K562 (cell line): Measurements from ENCODE around the gene DIRAS1. TPM values are rescaled to one million over a fixed set of nuclear protein-coding genes. Genes with fewer than 3 reads are reported as not detected.

Experiments used
- ATAC-seq: fragments of 200-7000 bp; cut with Tn5 transposase; 3 replicates; pipeline ENCODE4 v1.9.1; 2020; ENCODE audit warnings: moderate library complexity
- BruUV-seq: library from RNA; stranded (reverse); fragments of 400-500 nt; replicated peaks from 2 replicates; lab custom pipeline; 2021; lab: Mats Ljungman, UMichigan
- CTCF ChIA-PET: fragments of 300-600 bp; formaldehyde crosslinking; extraction: SDS; loops from one replicate; lab custom pipeline; 2021; ENCODE audit warnings: low intra/inter-chr PET ratio; lab: Yijun Ruan, JAX
- POLR2A ChIA-PET: fragments of 300-600, 350-650 bp; sonication (Branson Sonifier 250); formaldehyde crosslinking; extraction: SDS; loops from one replicate; lab custom pipeline; 2021; ENCODE audit warnings: antibody characterized with exemption, inconsistent platforms; lab: Yijun Ruan, JAX
- DNase-seq, 4 experiments: peaks; one replicate each; pipeline versions ENCODE4 v3.0.0 to v3.0.0-alpha.2; 2011 to 2018; ENCODE audit warnings: low spot score in 3 of 4, mixed read lengths in 3 of 4; ENCODE audit errors: extremely low read depth in 1 of 4
- FAIRE-seq: peaks from 2 replicates; lab custom pipeline; 2011; peaks lifted over from hg19 to GRCh38; lab: Jason Lieb, UNC
- H2AFZ ChIP-seq: 2 replicates; pipeline ENCODE4 v1.6.0; 2011; ENCODE audit warnings: low read depth, low read length, control low read depth, inconsistent platforms
- H3K27ac ChIP-seq: fragments of 200-600 bp; 3 replicates; pipeline ENCODE4 v1.8.0; 2011; ENCODE audit warnings: low read depth, mild to moderate bottlenecking, control low read depth, inconsistent platforms, low read length, moderate library complexity, mixed read lengths; ENCODE audit errors: extremely low read depth
- H3K27me3 ChIP-seq, 2 experiments: fragments of 300-600 bp in 1 of 2; 2 replicates in 1 of 2; 3 replicates in 1 of 2; pipeline versions ENCODE4 v1.6.0 to v1.8.0; 2011; ENCODE audit warnings: inconsistent platforms in 2 of 2, low read length in 2 of 2, mild to moderate bottlenecking in 1 of 2, mixed read lengths in 1 of 2, moderate library complexity in 1 of 2; ENCODE audit not compliant: control insufficient read depth in 2 of 2, insufficient read depth in 2 of 2
- H3K36me3 ChIP-seq: fragments of 300-600 bp; 3 replicates; pipeline ENCODE4 v1.8.0; 2011; ENCODE audit warnings: mild to moderate bottlenecking, low read length, inconsistent platforms; ENCODE audit not compliant: control insufficient read depth, insufficient read depth
- H3K4me1 ChIP-seq, 2 experiments: fragments of 200-600 bp in 1 of 2; replicated peaks in 1 of 2; 2 replicates in 1 of 2; 3 replicates in 1 of 2; pipeline versions ENCODE4 v1.5.1 to v1.8.0; 2011; ENCODE audit warnings: inconsistent platforms in 2 of 2, low read length in 2 of 2, mild to moderate bottlenecking in 1 of 2, mixed read lengths in 1 of 2, moderate library complexity in 1 of 2; ENCODE audit not compliant: control insufficient read depth in 2 of 2, insufficient read depth in 2 of 2
- H3K4me2 ChIP-seq: 2 replicates; pipeline ENCODE4 v1.6.1; 2011; ENCODE audit warnings: low read length, control low read depth, inconsistent platforms, mixed read lengths; ENCODE audit not compliant: insufficient read depth
- H3K4me3 ChIP-seq: fragments of 200-600 bp; sonication (generic), shearing (Covaris generic); 2 replicates; pipeline ENCODE4 v1.5.1; 2016; ENCODE audit warnings: control low read depth, inconsistent platforms
- H3K79me2 ChIP-seq: fragments of 200-600 bp; 3 replicates; pipeline ENCODE4 v1.8.0; 2011; ENCODE audit warnings: low read length, inconsistent platforms; ENCODE audit not compliant: control insufficient read depth, insufficient read depth
- H3K9ac ChIP-seq, 2 experiments: 2 replicates each; pipeline versions ENCODE4 v1.6.0 to v1.6.1; 2011; ENCODE audit warnings: low read depth in 2 of 2, low read length in 2 of 2, control low read depth in 1 of 2, inconsistent platforms in 1 of 2, mild to moderate bottlenecking in 1 of 2, mixed read lengths in 1 of 2; ENCODE audit not compliant: insufficient read depth in 1 of 2
- H3K9me1 ChIP-seq: one replicate; pipeline ENCODE4 v1.6.0; 2011; ENCODE audit warnings: inconsistent platforms, mild to moderate bottlenecking, low read length, moderate library complexity; ENCODE audit not compliant: control insufficient read depth, insufficient read depth
- H3K9me3 ChIP-seq: replicated peaks from 2 replicates; pipeline ENCODE4 v1.5.1; 2011; ENCODE audit warnings: low read depth, low read length, inconsistent platforms; ENCODE audit not compliant: control insufficient read depth, insufficient read depth
- H4K20me1 ChIP-seq: replicated peaks from 2 replicates; pipeline ENCODE4 v1.6.1; 2011; ENCODE audit warnings: low read length, inconsistent platforms, mixed read lengths; ENCODE audit not compliant: control insufficient read depth, insufficient read depth
- BCOR ChIP-seq: fragments of 450-650 bp; IDR thresholded peaks from 2 replicates; pipeline ENCODE4 v1.6.1; 2016
- BMI1 ChIP-seq: fragments of 150-350 bp; IDR thresholded peaks from 2 replicates; pipeline ENCODE4 v1.6.1; 2014; ENCODE audit warnings: low read length
- CBX2 ChIP-seq: fragments of 200-600 bp; sonication (generic); IDR thresholded peaks from one replicate; pipeline ENCODE4 v1.6.1; 2012; ENCODE audit warnings: mild to moderate bottlenecking, low read length, inconsistent platforms; ENCODE audit not compliant: insufficient read depth, poor library complexity, severe bottlenecking
- CEBPB ChIP-seq: fragments of 450-650 bp; IDR thresholded peaks from 2 replicates; pipeline ENCODE4 v1.6.1; 2016; ENCODE audit warnings: missing genetic modification characterization, missing compliant biosample characterization
- CTBP1 ChIP-seq: fragments of 450-650 bp; IDR thresholded peaks from 2 replicates; pipeline ENCODE4 v1.6.1; 2016; ENCODE audit warnings: borderline replicate concordance
- GTF2F1 ChIP-seq: IDR thresholded peaks from 2 replicates; pipeline ENCODE4 v1.6.1; 2011; ENCODE audit warnings: low read depth, low read length, improper control_type of control experiment
- HIVEP1 ChIP-seq: fragments of 250-450 bp; sonication (Bioruptor Pico); IDR thresholded peaks from 2 replicates; pipeline ENCODE4 v1.4.0; 2020; ENCODE audit warnings: mild to moderate bottlenecking
- KDM1A ChIP-seq, 2 experiments: fragments of 450-650 bp; IDR thresholded peaks; 2 replicates each; pipeline ENCODE4 v1.6.1; 2016; ENCODE audit warnings: mild to moderate bottlenecking in 2 of 2
- LCOR ChIP-seq: sonication (generic); formaldehyde crosslinking; IDR thresholded peaks from 2 replicates; pipeline ENCODE4 v1.8.0; 2022; ENCODE audit warnings: mild to moderate bottlenecking, missing genetic modification reagents
- MCM3 ChIP-seq: fragments of 450-650 bp; IDR thresholded peaks from 2 replicates; pipeline ENCODE4 v1.6.1; 2016
- MYC ChIP-seq, 2 experiments: fragments of 250-450 bp in 1 of 2; sonication (Bioruptor Pico) in 1 of 2; IDR thresholded peaks; 2 replicates each; pipeline versions ENCODE4 v1.5.1 to v1.6.1; 2012 to 2021; ENCODE audit warnings: low read depth in 2 of 2, borderline replicate concordance in 1 of 2, improper control_type of control experiment in 1 of 2, low read length in 1 of 2, mild to moderate bottlenecking in 1 of 2, moderate library complexity in 1 of 2
- NFE2 ChIP-seq: IDR thresholded peaks from 2 replicates; pipeline ENCODE4 v1.6.1; 2014; ENCODE audit warnings: antibody characterized with exemption, low read depth
- POLR2B ChIP-seq: fragments of 450-650 bp; IDR thresholded peaks from 2 replicates; pipeline ENCODE4 v1.6.1; 2018; ENCODE audit warnings: low read depth; ENCODE audit not compliant: partially characterized antibody
- RBM25 ChIP-seq: fragments of 200-400 bp; formaldehyde crosslinking; IDR thresholded peaks from 2 replicates; pipeline ENCODE4 v1.6.1; 2018; ENCODE audit warnings: low read length, low read depth, moderate library complexity; ENCODE audit not compliant: severe bottlenecking
- SETDB1 ChIP-seq: IDR thresholded peaks from one replicate; pipeline ENCODE4 v1.6.1; 2012; ENCODE audit warnings: low read length, control low read depth, inconsistent platforms
- SIN3A ChIP-seq, 2 experiments: fragments of 150-350 bp in 1 of 2; IDR thresholded peaks; 2 replicates each; pipeline ENCODE4 v1.6.1; 2011 to 2016; ENCODE audit warnings: borderline replicate concordance in 2 of 2, low read depth in 2 of 2, low read length in 2 of 2, mild to moderate bottlenecking in 2 of 2, moderate library complexity in 2 of 2; ENCODE audit not compliant: control insufficient read depth in 1 of 2
- SMAD4 ChIP-seq: fragments of 250-450 bp; sonication (Bioruptor Pico); conservative IDR thresholded peaks from 2 replicates; pipeline ENCODE4 v1.8.0; 2021; ENCODE audit warnings: inconsistent platforms, mild to moderate bottlenecking, moderate library complexity
- SREBF1 ChIP-seq: fragments of 150-350 bp; IDR thresholded peaks from 2 replicates; pipeline ENCODE4 v1.6.1; 2014; ENCODE audit warnings: antibody characterized with exemption, low read depth, low read length, borderline replicate concordance
- SRSF7 ChIP-seq: fragments of 200-400 bp; formaldehyde crosslinking; optimal IDR thresholded peaks from 2 replicates; pipeline ENCODE3; 2017; ENCODE audit warnings: mild to moderate bottlenecking, low read depth, low read length
- ZFP36 ChIP-seq: fragments of 150-350 bp; IDR thresholded peaks from 2 replicates; pipeline ENCODE4 v1.6.1; 2018; ENCODE audit warnings: low read length, low read depth; ENCODE audit not compliant: partially characterized antibody
- WGBS: fragments of 100-300 bp; shearing (Covaris generic); methylation state at CpG from one replicate; pipeline ENCODE4 v1.1.6; 2016; ENCODE audit warnings: low coverage, mixed read lengths; ENCODE audit not compliant: insufficient coverage; ENCODE audit errors: missing lambda C conversion rate; 5-methylcytosine and 5-hydroxymethylcytosine counted together
- in situ Hi-C: fragments of 300-500 bp; cut with MboI; formaldehyde crosslinking; loops from 4 replicates; pipeline ENCODE4 v1.15.0; 2018; ENCODE audit warnings: inconsistent platforms, mixed read lengths
- intact Hi-C: fragments of 100-400 bp; cut with micrococcal nuclease; formaldehyde crosslinking; loops from 2 replicates; pipeline ENCODE4 v1.14.2; 2022
- polyA plus RNA-seq, 8 experiments: library from polyadenylated mRNA; depleted of rRNA in 4 of 8; stranded (reverse) in 5 of 8; unstranded in 3 of 8; fragments of >200 nt; fragmentation: Nextera tagmentation in 2 of 8; fragmentation: Illumina TruSeq in 1 of 8; extraction: Ambion mirVana in 2 of 8; extraction: Trizol in 1 of 8; gene quantifications; 2 replicates each; pipeline versions ENCODE4 v1.2.1 to v1.2.3, GENCODE V29; 2011 to 2014; ENCODE audit warnings: inconsistent platforms in 1 of 8, missing spikeins in 1 of 8
- total RNA-seq, 7 experiments: library from RNA; depleted of rRNA in 6 of 7; stranded (reverse); fragments of >200 nt in 6 of 7; fragmentation: Illumina TruSeq in 2 of 7; extraction: Trizol in 2 of 7; gene quantifications; 2 replicates each; pipeline versions ENCODE4 v1.2.1 to v1.2.3, GENCODE V29; 2011 to 2021; ENCODE audit warnings: low replicate concordance in 1 of 7
- TF ChIP-seq, protein P1 (sequence below): fragments of 200-800 bp; sonication (Bioruptor generic); IDR thresholded peaks from 2 replicates; pipeline ENCODE4 v1.6.1; 2017; ENCODE audit warnings: missing genetic modification characterization, missing compliant biosample characterization
- TF ChIP-seq, protein P2 (sequence below): sonication (generic); formaldehyde crosslinking; IDR thresholded peaks from 2 replicates; pipeline ENCODE4 v1.8.1; 2022; ENCODE audit warnings: missing genetic modification reagents

Gene DIRAS1
- total and polyA plus RNA-seq, 9 of the 15 experiments (the other 6 are each of a cell fraction or from before 2014, with no cell fraction given), result 0.11 to 12.0 (median 2.9) TPM

DNA sequence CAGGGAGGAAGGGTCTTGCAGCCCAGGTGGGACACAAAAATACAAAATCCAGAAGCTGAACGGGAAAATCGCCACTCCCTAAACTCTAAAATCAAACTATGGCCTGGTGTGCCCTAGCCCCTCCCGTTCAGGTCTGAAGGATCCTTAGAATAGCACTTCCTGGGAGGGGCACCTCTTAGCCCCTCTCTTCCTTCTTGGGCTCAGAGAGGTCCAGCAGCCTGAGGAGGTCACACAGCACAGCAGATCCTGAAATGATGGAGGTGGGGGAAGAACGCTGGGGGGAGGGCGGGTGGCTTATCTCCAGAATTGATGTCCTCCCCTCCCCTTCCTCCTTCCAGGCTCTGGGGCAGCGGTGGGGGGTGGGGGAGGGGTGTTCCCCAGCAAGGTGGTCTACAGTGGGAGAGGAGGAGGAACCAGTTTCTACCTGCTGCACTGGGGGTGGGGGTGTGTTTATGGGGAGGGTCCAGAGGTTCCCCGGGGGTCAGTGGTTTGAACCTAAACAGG, 1.9 kb downstream of the DIRAS1 start:
- H3K9me1 ChIP-seq, result no peaks in the 10 kb centered on the region
- H3K4me2 ChIP-seq, result no peak overlapping the region
- in situ Hi-C loops, result no loop called here
- H4K20me1 ChIP-seq, result no peaks in the 10 kb centered on the region
- ChIA-PET POLR2A (no interaction called here), CTCF (no interaction called here)
- 0 out of 2 replicates have a peak, but pooled peaks cover 4% of the 10 kb centered on the region for H3K9me3 ChIP-seq
- DNase-seq (peak in 1 of 4 experiments; percentile 38), ATAC-seq (no peak)
- intact Hi-C loops, result no loop called here
- no peaks in the 10 kb centered on the region for H3K27me3 ChIP-seq
- H3K27ac ChIP-seq, result no peak overlapping the region
- no TSS peak for BruUV-seq
- no peak overlapping the region for H3K4me3 ChIP-seq
- WGBS, result 35% methylated on average over 5 of the region's 7 CpGs
- TF ChIP-seq CTBP1 (no peak), SRSF7 (no peak), SREBF1 (no peak), SETDB1 (no peak), MYC (IDR thresholded peaks at IDR 0.05; ENCODE audit: low read depth, low read length) (no peak), MYC (CRISPR knock-in tag; IDR thresholded peaks at IDR 0.05; ENCODE audit: borderline replicate concordance, low read depth) (no peak), BCOR (0 out of 2 replicates have a peak, but pooled peaks have one; percentile 34), ZFP36 (peak; percentile 80), LCOR (CRISPR knock-in tag) (no peak), CEBPB (no peak), GTF2F1 (no peak), KDM1A (IDR thresholded peaks at IDR 0.05) (0 out of 4 replicates have a peak, but pooled peaks of 1 of the 2 experiments have one; percentile 20), BMI1 (no peak), MCM3 (no peak), RBM25 (peak; percentile 53), POLR2B (no peak), HIVEP1 (CRISPR knock-in tag) (no peak), SMAD4 (CRISPR knock-in tag) (no peak), CBX2 (no peak), SIN3A (IDR thresholded peaks at IDR 0.05; ENCODE audit: borderline replicate concordance in 2 of 2, control insufficient read depth in 1 of 2, low read depth in 2 of 2, low read length in 2 of 2) (no peak), NFE2 (no peak)
- TF ChIP-seq, protein P1, sequence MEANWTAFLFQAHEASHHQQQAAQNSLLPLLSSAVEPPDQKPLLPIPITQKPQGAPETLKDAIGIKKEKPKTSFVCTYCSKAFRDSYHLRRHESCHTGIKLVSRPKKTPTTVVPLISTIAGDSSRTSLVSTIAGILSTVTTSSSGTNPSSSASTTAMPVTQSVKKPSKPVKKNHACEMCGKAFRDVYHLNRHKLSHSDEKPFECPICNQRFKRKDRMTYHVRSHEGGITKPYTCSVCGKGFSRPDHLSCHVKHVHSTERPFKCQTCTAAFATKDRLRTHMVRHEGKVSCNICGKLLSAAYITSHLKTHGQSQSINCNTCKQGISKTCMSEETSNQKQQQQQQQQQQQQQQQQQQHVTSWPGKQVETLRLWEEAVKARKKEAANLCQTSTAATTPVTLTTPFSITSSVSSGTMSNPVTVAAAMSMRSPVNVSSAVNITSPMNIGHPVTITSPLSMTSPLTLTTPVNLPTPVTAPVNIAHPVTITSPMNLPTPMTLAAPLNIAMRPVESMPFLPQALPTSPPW (CRISPR knock-in tag), result peak; percentile 36; the same call in 1 of the 2 replicates
- TF ChIP-seq, protein P2, sequence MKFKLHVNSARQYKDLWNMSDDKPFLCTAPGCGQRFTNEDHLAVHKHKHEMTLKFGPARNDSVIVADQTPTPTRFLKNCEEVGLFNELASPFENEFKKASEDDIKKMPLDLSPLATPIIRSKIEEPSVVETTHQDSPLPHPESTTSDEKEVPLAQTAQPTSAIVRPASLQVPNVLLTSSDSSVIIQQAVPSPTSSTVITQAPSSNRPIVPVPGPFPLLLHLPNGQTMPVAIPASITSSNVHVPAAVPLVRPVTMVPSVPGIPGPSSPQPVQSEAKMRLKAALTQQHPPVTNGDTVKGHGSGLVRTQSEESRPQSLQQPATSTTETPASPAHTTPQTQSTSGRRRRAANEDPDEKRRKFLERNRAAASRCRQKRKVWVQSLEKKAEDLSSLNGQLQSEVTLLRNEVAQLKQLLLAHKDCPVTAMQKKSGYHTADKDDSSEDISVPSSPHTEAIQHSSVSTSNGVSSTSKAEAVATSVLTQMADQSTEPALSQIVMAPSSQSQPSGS (CRISPR knock-in tag), result no peak
- TF ChIP-seq, all 486 proteins: peak for 5
- peaks cover 17 to 56% of the 10 kb centered on the region in 2 experiments for H3K4me1 ChIP-seq
- H3K9ac ChIP-seq, result no peak overlapping the region
- FAIRE-seq, result no peak
- H3K79me2 ChIP-seq, result no peaks in the 10 kb centered on the region
- H3K36me3 ChIP-seq, result no peaks in the 10 kb centered on the region
- no peak overlapping the region for H2AFZ ChIP-seq
